Stromal cell of bone marrow (primary cell): Measurements from ENCODE around the gene PIAS1.
"Not testable (repeated sequence)": the region's sequence is repeated elsewhere in the genome, so short reads cannot be mapped to it uniquely, and the experiment has no call there.

Experiments used
- DNase-seq: peaks from one replicate; pipeline ENCODE4 v3.0.0-alpha.2; 2012; ENCODE audit warnings: low read depth

The PIAS1 gene

GRCh38 chr15:68034719-68035293, 19.3 kb upstream of the PIAS1 start:
- no peak for DNase-seq

GRCh38 chr15:68038246-68038645, 15.9 kb upstream of the PIAS1 start:
- no peak for DNase-seq

GRCh38 chr15:68040144-68040543, 14.0 kb upstream of the PIAS1 start:
- no peak for DNase-seq

GRCh38 chr15:68042156-68042854, 11.8 kb upstream of the PIAS1 start:
- no peak for DNase-seq

GRCh38 chr15:68042855-68043222, 11.3 kb upstream of the PIAS1 start:
- no peak for DNase-seq

GRCh38 chr15:68045289-68046265, 8.5 kb upstream of the PIAS1 start:
- DNase-seq = no peak

GRCh38 chr15:68047826-68048225, 6.3 kb upstream of the PIAS1 start:
- no peak for DNase-seq

GRCh38 chr15:68051109-68051508, 3.0 kb upstream of the PIAS1 start:
- no peak for DNase-seq

- no peak for DNase-seq
Observed at GRCh38 chr15:68051907-68052306, 2.2 kb upstream of the PIAS1 start.

- no peak for DNase-seq
Observed at GRCh38 chr15:68052431-68052830, 1.7 kb upstream of the PIAS1 start.

GRCh38 chr15:68053001-68053400, 1.1 kb upstream of the PIAS1 start:
- DNase-seq = no peak

GRCh38 chr15:68054628-68055223, 611 bp downstream of the PIAS1 start:
- DNase-seq = no peak

- DNase-seq = peak; percentile 21
Observed at GRCh38 chr15:68055224-68055705, 1.1 kb downstream of the PIAS1 start.

GRCh38 chr15:68056097-68056865, 2.2 kb downstream of the PIAS1 start:
- no peak for DNase-seq

- DNase-seq = no peak
Observed at GRCh38 chr15:68057034-68057433, 2.9 kb downstream of the PIAS1 start.

- DNase-seq = no peak
Observed at GRCh38 chr15:68057758-68058157, 3.6 kb downstream of the PIAS1 start.

GRCh38 chr15:68058970-68059369, 4.9 kb downstream of the PIAS1 start:
- DNase-seq = not testable (repeated sequence)

GRCh38 chr15:68059630-68060029, 5.5 kb downstream of the PIAS1 start:
- DNase-seq = no peak

GRCh38 chr15:68061171-68061570, 7.1 kb downstream of the PIAS1 start:
- no peak for DNase-seq

- no peak for DNase-seq
Observed at GRCh38 chr15:68061602-68062001, 7.5 kb downstream of the PIAS1 start.

GRCh38 chr15:68062214-68062613, 8.1 kb downstream of the PIAS1 start:
- no peak for DNase-seq
